HuH-7.5 (cell line): Measurements from ENCODE around the gene TSNAXIP1.
"Not testable (repeated sequence)": the region's sequence is repeated elsewhere in the genome, so short reads cannot be mapped to it uniquely, and the experiment has no call there.

Experiments used
- DNase-seq: peaks from one replicate; pipeline ENCODE4 v3.0.0; 2011; ENCODE audit warnings: low spot score

Gene TSNAXIP1

DNA sequence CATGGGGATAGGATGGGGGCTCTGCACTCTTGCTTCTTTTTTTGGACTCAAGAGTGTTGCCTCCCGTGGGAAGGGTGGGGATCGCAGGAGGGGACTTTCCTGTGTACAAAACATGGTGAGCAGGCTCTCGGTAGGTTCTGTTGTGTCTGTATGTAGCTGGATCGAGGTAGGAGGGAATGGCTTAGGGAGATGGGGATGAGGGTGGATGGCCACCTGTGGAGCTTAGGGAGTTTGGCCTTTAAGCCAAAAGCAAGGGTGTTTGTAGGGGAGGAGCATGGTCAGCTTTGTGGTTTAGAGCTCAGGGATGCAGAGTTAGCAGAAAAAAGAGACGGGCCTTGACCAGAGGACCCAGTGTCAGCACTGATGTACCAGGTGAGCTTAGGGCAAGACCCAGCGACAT, 55.2 kb downstream of the TSNAXIP1 start:
- no peak for DNase-seq

- no peak for DNase-seq
Measured at GRCh38 chr16:67862623-67863583, 56.2 kb downstream of the TSNAXIP1 start.

DNA sequence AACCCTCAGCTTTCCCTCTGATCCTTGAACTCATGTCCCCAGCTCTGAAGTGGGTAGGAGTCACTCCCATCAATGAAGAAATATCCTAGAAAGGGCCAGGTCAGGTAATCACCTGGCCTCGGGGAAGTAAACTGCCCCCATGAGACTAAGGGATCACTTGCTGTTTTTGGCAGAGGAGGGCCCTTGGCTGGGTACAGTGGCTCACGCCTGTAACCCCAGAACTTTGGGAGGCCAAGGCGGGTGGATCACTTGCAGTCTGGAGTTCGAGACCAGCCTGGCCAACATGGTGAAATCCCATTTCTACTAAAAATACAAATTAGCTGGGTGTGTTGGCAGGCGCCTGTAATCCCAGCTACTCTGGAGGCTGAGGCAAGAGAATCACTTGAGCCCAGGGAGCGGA, 57.4 kb downstream of the TSNAXIP1 start:
- DNase-seq: not testable (repeated sequence)

DNA sequence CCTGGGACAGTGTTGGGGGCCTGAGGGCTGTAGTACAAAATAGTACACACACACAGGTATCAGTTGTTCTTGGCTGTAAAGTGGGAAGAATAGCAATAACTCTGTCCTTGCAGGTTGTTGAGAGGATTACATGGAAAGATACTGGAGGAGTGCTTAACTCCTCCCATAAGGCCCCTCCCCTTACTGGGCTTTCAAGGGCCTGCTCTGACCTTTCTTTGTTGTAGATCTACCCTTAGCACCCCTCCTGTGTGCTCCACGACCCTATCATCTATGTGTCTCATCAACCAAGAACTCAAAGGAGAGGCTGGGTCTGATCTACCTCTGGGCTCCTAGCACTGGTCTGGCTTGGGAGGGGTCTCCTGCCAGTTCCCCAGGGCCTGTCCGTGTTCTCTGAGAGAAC, 57.9 kb downstream of the TSNAXIP1 start:
- no peak for DNase-seq

DNA sequence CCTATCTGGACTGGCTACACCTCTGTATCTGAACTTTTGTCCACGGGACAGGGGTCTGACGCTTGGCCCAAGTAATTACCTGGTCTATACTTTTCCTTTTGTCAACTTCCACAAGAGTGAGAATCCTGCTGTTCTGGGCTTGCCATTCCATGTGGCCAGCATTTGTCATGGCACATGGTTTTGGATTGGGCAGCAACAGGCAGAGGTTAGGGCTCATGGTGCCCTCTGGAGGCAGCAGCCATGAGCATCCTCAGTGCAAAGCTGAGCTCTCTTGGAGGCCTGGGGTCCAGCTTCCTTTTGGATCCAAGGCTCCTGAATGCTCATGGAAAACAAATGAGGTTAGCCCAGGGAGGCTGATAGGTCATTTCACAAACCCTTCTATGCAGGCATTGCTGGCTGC, 58.6 kb downstream of the TSNAXIP1 start:
- no peak for DNase-seq

GRCh38 chr16:67868290-67868689, 61.6 kb downstream of the TSNAXIP1 start:
- no peak for DNase-seq

DNA sequence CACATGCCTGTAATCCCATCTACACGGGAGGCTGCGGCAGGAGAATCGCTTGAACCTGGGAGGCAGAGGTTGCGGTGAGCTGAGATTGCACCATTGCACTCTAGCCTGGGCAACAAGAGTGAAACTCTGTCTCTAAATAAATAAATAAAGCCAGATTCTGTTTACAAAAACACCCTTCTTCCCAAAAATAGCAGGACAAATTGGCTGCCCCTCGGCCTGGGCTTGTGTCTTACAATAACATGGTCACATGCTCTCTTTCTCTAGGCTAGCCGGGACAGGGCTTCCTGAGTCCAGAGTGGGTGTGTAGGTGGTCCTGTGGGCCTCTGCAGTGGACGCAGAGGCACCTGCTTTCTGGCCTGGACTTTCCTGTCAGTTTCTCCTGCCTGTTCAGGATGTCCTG, 63.0 kb downstream of the TSNAXIP1 start:
- no peak for DNase-seq

DNA sequence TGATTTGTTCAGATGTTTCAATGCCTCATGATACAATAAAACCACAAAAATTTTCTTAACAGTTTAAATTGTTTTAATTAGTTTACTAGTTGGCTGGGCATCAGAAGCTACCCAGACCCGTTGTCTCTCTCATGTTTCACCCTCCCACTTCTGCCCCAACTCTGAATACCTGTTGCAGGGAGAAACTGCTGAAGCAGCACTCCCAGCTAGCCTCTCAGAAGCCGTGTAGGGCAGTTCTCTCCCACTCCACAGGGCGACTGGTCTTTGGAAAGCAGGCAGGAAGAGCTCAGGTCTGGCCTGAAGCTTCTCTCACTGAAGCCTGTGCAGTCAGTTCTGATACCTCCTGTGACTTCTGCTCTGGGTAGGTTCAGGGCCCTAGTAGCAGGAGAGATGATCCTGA, 64.6 kb downstream of the TSNAXIP1 start:
- no peak for DNase-seq

- DNase-seq: no peak
Measured at GRCh38 chr16:67872131-67872630, 65.5 kb downstream of the TSNAXIP1 start.

GRCh38 chr16:67872631-67873434, 66.1 kb downstream of the TSNAXIP1 start, which contains the start of gene EDC4:
TSS of gene EDC4 (plus strand) at chr16:67873052. CDS start at chr16:67873262, 210 bp downstream.
- DNase-seq: peak; percentile 88

DNA sequence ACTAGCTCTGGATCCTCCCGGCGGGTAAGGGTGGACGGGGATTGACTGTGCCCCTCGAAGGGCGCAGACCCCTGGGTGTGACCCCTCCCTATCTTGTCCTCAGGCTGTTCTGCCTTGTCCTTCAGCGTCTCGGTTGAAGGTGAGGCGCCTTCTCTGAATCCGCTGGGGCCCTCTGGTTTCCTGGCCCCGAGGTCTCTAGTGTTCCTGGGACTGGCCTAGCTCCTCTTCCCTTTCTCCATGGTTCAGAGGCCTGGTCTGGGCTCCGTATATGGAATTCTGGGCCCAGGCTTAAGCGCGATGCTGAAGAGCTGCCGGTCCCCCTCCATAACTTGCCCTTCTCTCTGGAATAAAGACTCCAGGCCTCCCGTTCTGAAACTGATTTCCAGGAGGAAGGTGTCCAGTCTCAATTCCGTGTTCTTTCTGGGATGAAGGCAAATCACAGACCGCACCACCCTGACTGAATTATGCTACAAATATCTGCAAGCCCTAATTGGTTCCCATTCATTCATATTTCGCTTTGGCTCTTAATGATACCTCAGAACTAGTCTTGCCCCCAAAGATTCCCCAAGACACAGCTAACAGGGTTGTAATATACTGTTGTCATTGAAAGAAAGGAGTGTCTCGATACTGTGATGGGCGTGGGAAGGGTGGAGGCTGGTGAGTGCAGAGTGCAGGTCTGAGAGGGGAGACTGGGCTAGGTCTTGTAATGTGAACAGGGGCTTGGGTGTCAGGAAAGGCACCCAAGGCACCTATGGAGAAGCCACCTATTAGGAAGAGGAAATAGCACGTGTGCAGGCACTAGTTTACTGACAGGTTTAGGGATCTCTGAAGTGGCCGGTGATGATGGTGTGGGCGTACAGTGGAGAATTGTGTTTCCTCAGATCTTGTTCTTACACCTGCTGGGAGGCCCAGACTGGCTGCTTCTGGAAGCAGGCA, 67.0 kb downstream of the TSNAXIP1 start:
- DNase-seq: peak; percentile 44

- no peak for DNase-seq
Measured at GRCh38 chr16:67874372-67874771, 67.7 kb downstream of the TSNAXIP1 start.

GRCh38 chr16:67877064-67877463, 70.4 kb downstream of the TSNAXIP1 start:
- no peak for DNase-seq
